AML-193 (cell line): ENCODE data around the gene ADAMTS2.

Experiments used
- DNase-seq, 2 experiments: peaks; one replicate each; lab custom pipeline; 2025; lab: John Stamatoyannopoulos, UW

Gene ADAMTS2

GRCh38 chr5:179254638-179255271, 90.5 kb downstream of the ADAMTS2 start:
- DNase-seq: no peak

DNA sequence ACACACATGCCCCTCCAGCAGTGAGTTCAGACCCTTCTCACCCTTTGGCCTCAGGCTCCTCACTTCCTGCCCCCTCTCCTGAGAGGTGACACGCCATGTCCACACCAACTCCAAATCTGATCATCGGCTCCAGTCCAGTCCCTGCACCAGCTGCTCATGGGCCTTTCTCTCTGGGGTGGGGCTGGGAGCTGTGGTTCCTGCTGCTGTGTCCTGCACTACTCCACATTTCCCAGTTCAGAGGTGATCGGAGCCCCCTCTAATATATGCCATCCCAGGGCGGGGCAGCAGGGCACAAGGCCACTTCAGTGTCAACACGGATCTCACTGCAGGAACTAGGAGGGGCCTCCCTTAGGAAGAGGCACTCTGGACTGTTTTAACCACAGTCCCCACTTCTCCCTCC, 91.5 kb downstream of the ADAMTS2 start:
- no peak for DNase-seq

- DNase-seq: no peak
Observed at GRCh38 chr5:179251276-179251969, 93.8 kb downstream of the ADAMTS2 start.

- no peak for DNase-seq
Observed at GRCh38 chr5:179250561-179251225, 94.6 kb downstream of the ADAMTS2 start.

- DNase-seq: no peak
Observed at GRCh38 chr5:179246227-179246626, 99.0 kb downstream of the ADAMTS2 start.

DNA sequence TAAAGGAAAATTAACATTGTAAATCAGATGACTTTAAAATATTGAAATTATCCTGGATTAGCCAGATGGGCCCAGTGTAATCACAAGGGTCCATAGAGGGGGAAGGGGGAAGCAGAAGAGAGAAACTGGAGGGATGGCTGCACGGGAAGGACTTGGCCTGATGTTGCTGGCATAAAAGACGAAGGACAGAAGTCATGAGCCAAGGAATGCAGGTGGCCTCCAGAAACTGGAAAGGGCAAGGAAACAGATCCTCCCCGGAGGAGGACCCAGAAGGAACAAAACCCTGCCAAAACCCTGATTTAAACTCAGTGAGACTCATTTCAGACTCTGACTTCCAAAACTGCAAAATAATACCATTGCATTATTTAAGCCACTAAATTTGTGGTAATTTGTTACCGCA, 100.2 kb downstream of the ADAMTS2 start:
- DNase-seq: no peak

DNA sequence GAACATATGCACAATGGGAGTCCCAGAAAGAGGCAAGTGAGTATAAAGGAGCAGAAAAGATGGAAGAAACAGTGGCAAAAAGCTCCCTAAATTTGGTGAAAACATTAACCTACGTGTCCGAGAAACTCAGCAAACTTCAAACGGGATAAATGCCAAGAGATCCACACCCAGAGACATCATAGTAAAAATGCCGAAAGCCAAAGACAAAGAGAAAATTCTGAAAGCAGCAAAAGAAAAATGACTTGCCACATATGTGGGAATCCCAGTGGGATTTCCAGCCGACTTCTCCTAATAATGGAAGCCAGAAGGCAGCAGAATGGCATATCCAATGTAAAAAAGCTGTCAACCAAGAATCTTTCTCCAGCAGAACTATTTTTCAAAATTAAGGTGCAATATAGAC, 101.2 kb downstream of the ADAMTS2 start:
- DNase-seq: no peak

DNA sequence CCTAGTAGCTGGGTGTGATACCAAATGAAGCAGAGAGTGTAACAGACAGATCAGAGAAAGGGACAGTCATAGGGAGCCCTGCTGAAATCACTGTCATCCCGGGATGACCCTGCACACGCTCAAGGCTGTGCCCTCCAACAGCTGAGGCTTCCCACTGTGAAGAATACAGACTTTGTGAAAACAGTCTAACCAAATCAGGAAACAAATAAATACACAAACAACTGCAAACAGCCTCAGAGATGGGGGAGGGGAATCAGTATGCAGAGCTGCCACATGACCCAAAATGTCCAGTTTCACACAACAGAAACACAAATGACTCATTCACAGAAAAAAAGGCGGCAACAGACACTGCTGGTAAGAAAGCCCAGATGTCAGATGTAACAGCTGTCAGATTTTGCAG, 101.9 kb downstream of the ADAMTS2 start:
- no peak for DNase-seq

DNA sequence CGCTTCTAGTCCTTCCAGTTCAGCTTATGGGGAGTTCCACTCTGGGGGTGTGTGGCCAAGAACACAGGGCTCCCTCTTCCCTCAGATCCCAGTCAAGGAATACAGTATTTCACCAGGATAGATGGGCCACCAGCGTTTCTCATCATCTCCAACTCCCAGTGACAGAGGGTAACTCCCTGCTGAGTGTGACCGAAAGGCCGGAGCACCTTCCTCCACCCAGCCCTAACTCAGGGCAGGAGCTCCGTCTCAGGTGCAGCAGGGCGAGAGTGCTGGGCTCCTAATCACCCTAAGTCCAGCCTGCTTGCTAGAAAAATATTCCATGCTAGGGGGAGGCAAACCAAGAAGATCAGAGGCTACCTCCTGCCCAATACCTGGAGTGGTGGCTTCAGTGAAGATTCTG, 102.6 kb downstream of the ADAMTS2 start:
- no peak for DNase-seq

GRCh38 chr5:179241764-179242370, 103.4 kb downstream of the ADAMTS2 start:
- no peak for DNase-seq

DNA sequence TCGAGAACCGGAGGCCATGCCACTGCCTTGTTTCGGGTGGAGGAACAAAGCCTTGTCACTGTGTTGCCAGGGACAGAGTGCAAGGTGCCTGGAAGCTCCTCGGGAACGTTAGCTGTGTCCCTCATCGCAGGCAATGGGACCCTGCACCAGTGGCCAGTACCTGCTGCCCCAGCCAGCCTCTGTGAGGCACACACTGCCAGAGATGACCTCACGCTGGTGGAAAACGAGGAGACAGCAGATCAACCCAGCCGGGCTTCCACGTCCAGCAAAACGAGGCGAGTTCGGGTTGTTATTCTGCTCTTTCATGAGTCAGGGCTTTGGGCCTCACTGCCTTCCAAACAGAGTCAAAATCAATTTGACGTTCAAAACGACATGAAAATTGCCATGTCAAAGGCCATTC, 104.1 kb downstream of the ADAMTS2 start:
- no peak for DNase-seq

DNA sequence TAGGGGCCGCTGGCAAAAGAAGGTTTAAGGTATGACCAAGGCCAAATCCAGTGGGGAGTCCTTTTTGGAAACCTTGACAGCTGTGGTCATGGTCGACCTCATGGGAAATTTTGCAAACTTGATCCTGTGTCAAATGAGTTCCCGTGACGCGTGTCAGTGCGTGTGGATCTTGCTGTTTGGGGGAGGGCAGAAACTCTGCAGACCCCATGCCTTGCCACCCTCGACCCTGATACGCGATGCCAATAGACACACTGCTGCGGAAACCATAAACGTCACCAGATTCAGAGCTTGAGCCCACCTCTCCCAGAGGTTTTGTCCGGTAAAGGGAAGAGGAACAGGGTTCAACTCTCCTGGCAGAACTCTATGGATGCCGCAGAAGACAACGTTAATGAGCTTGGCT, 104.7 kb downstream of the ADAMTS2 start:
- DNase-seq: no peak

- DNase-seq: no peak
Observed at GRCh38 chr5:179239256-179240135, 105.8 kb downstream of the ADAMTS2 start.

DNA sequence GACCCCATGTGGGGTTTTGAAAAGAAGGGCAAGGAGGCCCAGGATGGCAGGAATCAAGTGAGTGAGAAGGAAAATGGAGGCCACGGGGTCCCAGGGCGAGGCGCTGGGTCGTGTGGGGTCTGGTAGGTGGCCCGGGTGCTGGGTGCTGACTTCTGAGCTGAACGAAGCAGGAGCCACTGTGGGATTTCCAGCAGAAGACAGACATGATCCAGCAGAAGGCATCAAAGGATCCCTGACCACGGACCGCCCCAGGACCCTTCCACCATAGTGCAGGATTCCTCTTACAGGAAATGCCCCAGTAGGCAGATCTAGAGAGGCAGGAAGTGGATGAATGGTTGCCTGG, 106.7 kb downstream of the ADAMTS2 start:
- DNase-seq: no peak

DNA sequence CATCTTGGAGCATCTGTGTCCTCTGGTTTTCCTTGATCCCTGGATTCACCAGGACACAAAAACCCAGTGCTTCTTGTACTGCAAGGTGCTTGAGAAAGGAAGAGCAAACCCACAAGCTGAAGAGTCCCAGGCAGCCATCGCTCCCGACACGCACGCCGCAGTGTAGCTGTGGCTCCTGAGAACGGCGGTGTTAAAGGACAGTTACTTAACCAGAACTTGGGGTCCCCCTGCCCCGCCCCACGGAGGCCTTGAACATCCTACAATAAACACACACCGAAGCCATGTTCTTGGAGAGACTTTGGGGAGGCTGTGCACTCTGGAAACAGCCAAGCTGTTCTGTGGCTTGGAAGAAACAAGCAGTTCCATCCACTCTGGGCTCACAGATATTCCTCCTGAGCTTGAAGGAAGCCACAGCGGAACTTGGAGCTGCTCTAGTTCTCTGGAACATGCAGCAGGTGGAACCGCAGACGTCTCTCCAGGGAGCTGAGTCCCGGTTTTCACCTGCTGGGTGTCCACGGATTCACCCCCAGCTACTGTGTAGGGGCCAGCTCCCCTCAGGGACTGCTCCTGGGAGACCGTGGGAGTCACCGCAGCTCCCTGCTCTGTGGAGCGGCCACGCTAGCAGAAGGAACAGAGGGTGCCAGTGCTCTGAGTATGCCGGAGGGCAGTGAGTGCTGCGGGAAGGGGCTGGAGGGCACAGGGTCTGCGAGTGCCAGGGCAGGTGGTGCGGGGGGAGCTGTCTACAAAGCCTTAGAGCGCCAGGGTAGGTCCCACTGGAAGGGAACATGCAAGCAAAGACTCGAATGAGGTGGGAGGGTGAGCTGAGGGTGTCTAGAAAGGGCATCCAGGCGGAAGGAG, 107.3 kb downstream of the ADAMTS2 start:
- no peak for DNase-seq

DNA sequence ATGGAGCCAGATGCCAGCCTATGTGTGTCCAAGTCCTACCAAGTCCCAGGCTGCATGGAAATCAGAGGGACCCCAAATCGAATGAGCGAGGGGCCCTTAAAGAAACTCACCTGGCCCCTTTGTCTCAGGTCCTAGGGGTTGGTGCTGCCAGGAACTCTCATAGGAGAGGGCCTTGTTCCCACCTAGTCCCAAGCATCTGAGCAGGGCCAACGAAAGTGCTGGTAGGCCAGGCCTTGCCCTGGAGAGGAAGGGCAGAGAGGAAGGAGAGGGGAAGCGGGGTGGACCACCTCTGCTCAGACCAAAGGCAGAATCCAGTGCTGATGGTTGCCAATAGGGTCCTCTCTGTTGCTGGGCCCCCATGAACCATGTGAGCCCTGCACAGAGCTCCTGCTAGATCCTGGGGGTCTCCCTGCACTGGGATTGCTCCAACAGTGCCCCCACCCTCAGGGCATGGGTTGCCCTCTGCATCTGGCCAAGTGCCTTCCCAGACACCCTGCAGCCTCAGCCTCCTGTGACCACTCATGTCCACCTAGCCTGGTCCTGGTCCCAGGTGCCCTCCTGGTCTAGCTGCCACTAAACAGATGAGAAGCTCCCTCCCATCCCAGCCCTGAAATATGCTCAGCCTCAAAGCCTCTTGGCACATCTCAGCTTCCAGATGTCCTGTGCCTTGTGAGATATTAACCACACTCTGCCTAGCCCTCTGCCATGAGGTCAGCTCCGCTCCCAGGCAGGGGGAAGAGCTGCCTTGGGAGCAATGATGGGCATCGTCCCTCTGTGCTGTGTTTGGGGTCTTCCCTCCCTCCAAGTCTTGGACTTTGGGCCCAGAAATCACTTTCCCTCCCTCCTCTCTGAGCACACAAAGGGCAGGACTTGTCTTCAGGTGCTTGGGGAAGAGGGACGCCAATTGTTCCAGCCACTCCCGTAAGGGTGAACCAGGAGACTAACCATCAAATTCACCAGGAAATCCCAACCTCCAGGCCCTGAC, 109.6 kb downstream of the ADAMTS2 start:
- no peak for DNase-seq

DNA sequence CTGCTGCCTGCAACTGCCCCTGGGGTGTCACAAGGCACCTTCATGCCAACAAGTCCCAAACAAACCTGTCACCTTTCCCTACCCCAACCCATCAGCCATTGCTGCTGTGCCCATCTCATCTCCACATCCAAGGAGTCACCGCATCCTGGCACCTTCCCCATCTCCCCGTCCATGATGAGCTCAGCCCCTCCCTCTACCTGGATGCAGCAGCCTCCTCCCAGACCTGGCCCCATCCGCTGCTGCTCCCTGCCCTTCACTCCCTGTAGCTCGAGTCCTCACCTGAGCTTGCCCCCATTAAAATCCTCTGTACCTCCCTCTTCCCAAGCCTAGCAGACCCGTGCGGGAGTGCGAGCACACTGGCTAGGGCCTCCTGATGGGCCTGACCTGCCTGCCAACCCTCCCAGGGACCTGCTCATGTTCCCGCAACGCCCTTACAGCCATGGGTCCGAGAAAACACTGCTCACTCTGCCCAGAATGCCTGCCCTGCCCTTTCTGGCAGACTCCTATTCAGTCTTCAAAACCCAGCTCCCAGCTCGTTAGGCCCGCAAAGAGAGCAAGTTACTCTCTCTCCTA, 110.6 kb downstream of the ADAMTS2 start:
- no peak for DNase-seq

GRCh38 chr5:179233909-179234562, 111.2 kb downstream of the ADAMTS2 start:
- no peak for DNase-seq
